Ishikawa (cell line): Measurements from ENCODE around the gene PIPOX.

Experiments used
- CEBPB ChIP-seq: IDR thresholded peaks from 2 replicates; pipeline ENCODE4 v1.6.1; 2012
- CREB1 ChIP-seq: IDR thresholded peaks from 2 replicates; pipeline ENCODE4 v1.6.1; 2012; ENCODE audit warnings: low read depth
- EGR1 ChIP-seq: IDR thresholded peaks from 2 replicates; pipeline ENCODE4 v1.6.1; 2012
- EP300 ChIP-seq: IDR thresholded peaks from 2 replicates; pipeline ENCODE4 v1.6.1; 2012; ENCODE audit warnings: borderline replicate concordance
- FOXM1 ChIP-seq: IDR thresholded peaks from 2 replicates; pipeline ENCODE4 v1.6.1; 2012; ENCODE audit warnings: low read depth, borderline replicate concordance
- NFIC ChIP-seq: IDR thresholded peaks from 2 replicates; pipeline ENCODE4 v1.6.1; 2012
- RAD21 ChIP-seq: IDR thresholded peaks from 2 replicates; pipeline ENCODE4 v1.6.1; 2012; ENCODE audit warnings: low read depth
- TAF1 ChIP-seq: IDR thresholded peaks from 2 replicates; pipeline ENCODE4 v1.6.1; 2012; ENCODE audit warnings: low read depth, mild to moderate bottlenecking
- TCF12 ChIP-seq: IDR thresholded peaks from 2 replicates; pipeline ENCODE4 v1.6.1; 2012; ENCODE audit warnings: low read depth
- TEAD4 ChIP-seq: IDR thresholded peaks from 2 replicates; pipeline ENCODE4 v1.6.1; 2012
- YY1 ChIP-seq: IDR thresholded peaks from 2 replicates; pipeline ENCODE4 v1.6.1; 2012; ENCODE audit warnings: low read depth
- ZBTB7A ChIP-seq: IDR thresholded peaks from 2 replicates; pipeline ENCODE4 v1.6.1; 2012; ENCODE audit warnings: low read depth
- TF ChIP-seq, protein P1 (sequence below): IDR thresholded peaks from 2 replicates; pipeline ENCODE4 v1.6.1; 2012; ENCODE audit warnings: low read depth, mild to moderate bottlenecking
- TF ChIP-seq, protein P2 (sequence below): IDR thresholded peaks from 2 replicates; pipeline ENCODE4 v1.6.1; 2012
- TF ChIP-seq, protein P3 (sequence below): IDR thresholded peaks from 2 replicates; pipeline ENCODE4 v1.6.1; 2012

PIPOX gene

GRCh38 chr17:29050176-29050575 is 7.2 kb downstream of the PIPOX start:
- no peak for TF ChIP-seq RAD21
- no peak for TF ChIP-seq EP300

GRCh38 chr17:29051194-29051593 is 8.3 kb downstream of the PIPOX start:
- no peak for TF ChIP-seq YY1
- no peak for TF ChIP-seq EP300
- TF ChIP-seq, protein P1, sequence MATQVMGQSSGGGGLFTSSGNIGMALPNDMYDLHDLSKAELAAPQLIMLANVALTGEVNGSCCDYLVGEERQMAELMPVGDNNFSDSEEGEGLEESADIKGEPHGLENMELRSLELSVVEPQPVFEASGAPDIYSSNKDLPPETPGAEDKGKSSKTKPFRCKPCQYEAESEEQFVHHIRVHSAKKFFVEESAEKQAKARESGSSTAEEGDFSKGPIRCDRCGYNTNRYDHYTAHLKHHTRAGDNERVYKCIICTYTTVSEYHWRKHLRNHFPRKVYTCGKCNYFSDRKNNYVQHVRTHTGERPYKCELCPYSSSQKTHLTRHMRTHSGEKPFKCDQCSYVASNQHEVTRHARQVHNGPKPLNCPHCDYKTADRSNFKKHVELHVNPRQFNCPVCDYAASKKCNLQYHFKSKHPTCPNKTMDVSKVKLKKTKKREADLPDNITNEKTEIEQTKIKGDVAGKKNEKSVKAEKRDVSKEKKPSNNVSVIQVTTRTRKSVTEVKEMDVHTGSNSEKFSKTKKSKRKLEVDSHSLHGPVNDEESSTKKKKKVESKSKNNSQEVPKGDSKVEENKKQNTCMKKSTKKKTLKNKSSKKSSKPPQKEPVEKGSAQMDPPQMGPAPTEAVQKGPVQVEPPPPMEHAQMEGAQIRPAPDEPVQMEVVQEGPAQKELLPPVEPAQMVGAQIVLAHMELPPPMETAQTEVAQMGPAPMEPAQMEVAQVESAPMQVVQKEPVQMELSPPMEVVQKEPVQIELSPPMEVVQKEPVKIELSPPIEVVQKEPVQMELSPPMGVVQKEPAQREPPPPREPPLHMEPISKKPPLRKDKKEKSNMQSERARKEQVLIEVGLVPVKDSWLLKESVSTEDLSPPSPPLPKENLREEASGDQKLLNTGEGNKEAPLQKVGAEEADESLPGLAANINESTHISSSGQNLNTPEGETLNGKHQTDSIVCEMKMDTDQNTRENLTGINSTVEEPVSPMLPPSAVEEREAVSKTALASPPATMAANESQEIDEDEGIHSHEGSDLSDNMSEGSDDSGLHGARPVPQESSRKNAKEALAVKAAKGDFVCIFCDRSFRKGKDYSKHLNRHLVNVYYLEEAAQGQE: no peak
- no peak for TF ChIP-seq CEBPB
- TF ChIP-seq TAF1: no peak
- TF ChIP-seq TEAD4: no peak
- TF ChIP-seq ZBTB7A: no peak
- TF ChIP-seq NFIC: no peak
- TF ChIP-seq EGR1: no peak
- no peak for TF ChIP-seq TCF12
- no peak for TF ChIP-seq CREB1
- TF ChIP-seq RAD21: no peak
- TF ChIP-seq, protein P2, sequence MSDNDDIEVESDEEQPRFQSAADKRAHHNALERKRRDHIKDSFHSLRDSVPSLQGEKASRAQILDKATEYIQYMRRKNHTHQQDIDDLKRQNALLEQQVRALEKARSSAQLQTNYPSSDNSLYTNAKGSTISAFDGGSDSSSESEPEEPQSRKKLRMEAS: no peak
- TF ChIP-seq, protein P3, sequence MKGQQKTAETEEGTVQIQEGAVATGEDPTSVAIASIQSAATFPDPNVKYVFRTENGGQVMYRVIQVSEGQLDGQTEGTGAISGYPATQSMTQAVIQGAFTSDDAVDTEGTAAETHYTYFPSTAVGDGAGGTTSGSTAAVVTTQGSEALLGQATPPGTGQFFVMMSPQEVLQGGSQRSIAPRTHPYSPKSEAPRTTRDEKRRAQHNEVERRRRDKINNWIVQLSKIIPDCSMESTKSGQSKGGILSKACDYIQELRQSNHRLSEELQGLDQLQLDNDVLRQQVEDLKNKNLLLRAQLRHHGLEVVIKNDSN: no peak
- no peak for TF ChIP-seq FOXM1

- TF ChIP-seq TAF1: no peak
- TF ChIP-seq EGR1: no peak; the same call in 1 of the 2 replicates
- TF ChIP-seq NFIC: no peak
- no peak for TF ChIP-seq TCF12
- TF ChIP-seq, protein P1: no peak
- TF ChIP-seq YY1: no peak
- TF ChIP-seq, protein P2: no peak
- no peak for TF ChIP-seq FOXM1
These were observed 8.8 kb downstream of the PIPOX start for GRCh38 chr17:29051731-29052130.

- TF ChIP-seq TAF1 (no peak), RAD21 (no peak), CEBPB (no peak), ZBTB7A (no peak), NFIC (no peak), EP300 (no peak), EGR1 (no peak), FOXM1 (no peak), YY1 (no peak), TEAD4 (no peak), TCF12 (no peak), CREB1 (no peak)
- TF ChIP-seq, protein P3: no peak
- TF ChIP-seq, protein P2: no peak
- TF ChIP-seq, protein P1: no peak
These were observed 11.9 kb downstream of the PIPOX start for GRCh38 chr17:29054835-29055234.

GRCh38 chr17:29057361-29057760 is 14.4 kb downstream of the PIPOX start:
- TF ChIP-seq TEAD4 (no peak), TAF1 (no peak), FOXM1 (no peak), NFIC (no peak), CEBPB (no peak), RAD21 (no peak), EP300 (no peak), YY1 (no peak), EGR1 (no peak), ZBTB7A (no peak), TCF12 (no peak), CREB1 (no peak)
- TF ChIP-seq, protein P2: no peak
- TF ChIP-seq, protein P1: no peak
- TF ChIP-seq, protein P3: no peak
